ENCODE data around the gene NFATC4. TPM values are rescaled to one million over a fixed set of nuclear protein-coding genes. Genes with fewer than 3 reads are reported as not detected.
"Not testable (repeated sequence)": the region's sequence is repeated elsewhere in the genome, so short reads cannot be mapped to it uniquely, and the experiment has no call there.

Gene NFATC4
- total RNA-seq, 1 donor from 2014 or later, result 44.3 TPM

DNA sequence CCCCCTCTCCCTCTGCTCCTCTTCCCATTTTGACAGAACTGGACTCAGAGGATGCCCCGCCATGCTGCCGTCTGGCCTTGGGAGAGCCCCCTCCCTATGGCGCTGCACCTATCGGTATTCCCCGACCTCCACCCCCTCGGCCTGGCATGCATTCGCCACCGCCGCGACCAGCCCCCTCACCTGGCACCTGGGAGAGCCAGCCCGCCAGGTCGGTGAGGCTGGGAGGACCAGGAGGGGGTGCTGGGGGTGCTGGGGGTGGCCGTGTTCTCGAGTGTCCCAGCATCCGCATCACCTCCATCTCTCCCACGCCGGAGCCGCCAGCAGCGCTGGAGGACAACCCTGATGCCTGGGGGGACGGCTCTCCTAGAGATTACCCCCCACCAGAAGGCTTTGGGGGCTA lies 1.5 kb downstream of the NFATC4 start:
- Mint-ChIP-seq H3K4me3 (peak overlapping the region; percentile 87), H3K27ac (ENCODE audit: unreplicated experiment) (no peak overlapping the region), H3K36me3 (ENCODE audit: low read depth) (no peaks in the 10 kb centered on the region), H3K4me1 (peaks cover 27% of the 10 kb centered on the region), H3K9me3 (no peaks in the 10 kb centered on the region), H3K27me3 (ENCODE audit: low read depth) (peaks cover 18% of the 10 kb centered on the region)
- no peak for DNase-seq (ENCODE audit: low read depth, low spot score)
- TF ChIP-seq, protein P1, sequence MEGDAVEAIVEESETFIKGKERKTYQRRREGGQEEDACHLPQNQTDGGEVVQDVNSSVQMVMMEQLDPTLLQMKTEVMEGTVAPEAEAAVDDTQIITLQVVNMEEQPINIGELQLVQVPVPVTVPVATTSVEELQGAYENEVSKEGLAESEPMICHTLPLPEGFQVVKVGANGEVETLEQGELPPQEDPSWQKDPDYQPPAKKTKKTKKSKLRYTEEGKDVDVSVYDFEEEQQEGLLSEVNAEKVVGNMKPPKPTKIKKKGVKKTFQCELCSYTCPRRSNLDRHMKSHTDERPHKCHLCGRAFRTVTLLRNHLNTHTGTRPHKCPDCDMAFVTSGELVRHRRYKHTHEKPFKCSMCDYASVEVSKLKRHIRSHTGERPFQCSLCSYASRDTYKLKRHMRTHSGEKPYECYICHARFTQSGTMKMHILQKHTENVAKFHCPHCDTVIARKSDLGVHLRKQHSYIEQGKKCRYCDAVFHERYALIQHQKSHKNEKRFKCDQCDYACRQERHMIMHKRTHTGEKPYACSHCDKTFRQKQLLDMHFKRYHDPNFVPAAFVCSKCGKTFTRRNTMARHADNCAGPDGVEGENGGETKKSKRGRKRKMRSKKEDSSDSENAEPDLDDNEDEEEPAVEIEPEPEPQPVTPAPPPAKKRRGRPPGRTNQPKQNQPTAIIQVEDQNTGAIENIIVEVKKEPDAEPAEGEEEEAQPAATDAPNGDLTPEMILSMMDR (conservative IDR thresholded peaks at IDR 0.05), result no peak

DNA sequence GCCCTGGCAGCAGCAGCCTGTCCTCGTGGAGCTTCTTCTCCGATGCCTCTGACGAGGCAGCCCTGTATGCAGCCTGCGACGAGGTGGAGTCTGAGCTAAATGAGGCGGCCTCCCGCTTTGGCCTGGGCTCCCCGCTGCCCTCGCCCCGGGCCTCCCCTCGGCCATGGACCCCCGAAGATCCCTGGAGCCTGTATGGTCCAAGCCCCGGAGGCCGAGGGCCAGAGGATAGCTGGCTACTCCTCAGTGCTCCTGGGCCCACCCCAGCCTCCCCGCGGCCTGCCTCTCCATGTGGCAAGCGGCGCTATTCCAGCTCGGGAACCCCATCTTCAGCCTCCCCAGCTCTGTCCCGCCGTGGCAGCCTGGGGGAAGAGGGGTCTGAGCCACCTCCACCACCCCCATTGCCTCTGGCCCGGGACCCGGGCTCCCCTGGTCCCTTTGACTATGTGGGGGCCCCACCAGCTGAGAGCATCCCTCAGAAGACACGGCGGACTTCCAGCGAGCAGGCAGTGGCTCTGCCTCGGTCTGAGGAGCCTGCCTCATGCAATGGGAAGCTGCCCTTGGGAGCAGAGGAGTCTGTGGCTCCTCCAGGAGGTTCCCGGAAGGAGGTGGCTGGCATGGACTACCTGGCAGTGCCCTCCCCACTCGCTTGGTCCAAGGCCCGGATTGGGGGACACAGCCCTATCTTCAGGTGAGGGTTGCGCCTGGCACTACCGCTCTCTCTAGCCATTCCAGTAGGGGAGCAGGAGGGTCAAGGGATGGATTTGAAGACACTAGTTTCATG lies 2.1 kb downstream of the NFATC4 start:
- DNase-seq (ENCODE audit: low read depth, low spot score), result no peak
- TF ChIP-seq, protein P1 (conservative IDR thresholded peaks at IDR 0.05), result no peak
- peaks cover 27% of the 10 kb centered on the region for H3K4me1 Mint-ChIP-seq

DNA sequence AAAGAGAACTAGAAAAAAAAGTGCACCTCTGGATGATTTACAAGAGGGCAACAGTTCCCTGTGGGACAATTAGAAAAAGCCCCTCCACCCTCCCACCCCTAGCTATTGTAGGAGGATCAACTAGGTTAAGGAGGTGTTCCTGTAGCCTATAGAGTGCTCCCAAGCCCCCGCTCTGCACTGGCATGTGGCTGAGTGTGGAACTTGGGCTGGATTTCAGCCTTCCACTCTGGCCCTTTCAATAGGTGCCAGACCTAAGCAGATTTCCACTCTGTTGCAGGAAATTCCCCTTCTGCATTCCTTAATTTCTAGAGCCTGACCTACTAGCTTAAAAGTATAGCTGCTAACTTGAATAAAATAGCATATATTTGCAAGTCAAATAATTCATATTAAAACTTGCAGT lies 2.8 kb downstream of the NFATC4 start:
- no peak overlapping the region for H3K27ac Mint-ChIP-seq (ENCODE audit: unreplicated experiment)
- TF ChIP-seq, protein P1 (conservative IDR thresholded peaks at IDR 0.05), result no peak
- no peaks in the 10 kb centered on the region for H3K36me3 Mint-ChIP-seq (ENCODE audit: low read depth)
- H3K27me3 Mint-ChIP-seq (ENCODE audit: low read depth), result peaks cover 14% of the 10 kb centered on the region
- H3K9me3 Mint-ChIP-seq, result no peaks in the 10 kb centered on the region
- peak overlapping the region; percentile 45 for H3K4me3 Mint-ChIP-seq
- H3K4me1 Mint-ChIP-seq, result peaks cover 23% of the 10 kb centered on the region
- DNase-seq (ENCODE audit: low read depth, low spot score), result no peak

More for the DNA sequence above, 2.1 kb downstream of the NFATC4 start:
- Mint-ChIP-seq H3K27me3 (ENCODE audit: low read depth) (peaks cover 18% of the 10 kb centered on the region), H3K27ac (ENCODE audit: unreplicated experiment) (no peak overlapping the region), H3K9me3 (no peaks in the 10 kb centered on the region), H3K36me3 (ENCODE audit: low read depth) (no peaks in the 10 kb centered on the region), H3K4me3 (no peak overlapping the region)

DNA sequence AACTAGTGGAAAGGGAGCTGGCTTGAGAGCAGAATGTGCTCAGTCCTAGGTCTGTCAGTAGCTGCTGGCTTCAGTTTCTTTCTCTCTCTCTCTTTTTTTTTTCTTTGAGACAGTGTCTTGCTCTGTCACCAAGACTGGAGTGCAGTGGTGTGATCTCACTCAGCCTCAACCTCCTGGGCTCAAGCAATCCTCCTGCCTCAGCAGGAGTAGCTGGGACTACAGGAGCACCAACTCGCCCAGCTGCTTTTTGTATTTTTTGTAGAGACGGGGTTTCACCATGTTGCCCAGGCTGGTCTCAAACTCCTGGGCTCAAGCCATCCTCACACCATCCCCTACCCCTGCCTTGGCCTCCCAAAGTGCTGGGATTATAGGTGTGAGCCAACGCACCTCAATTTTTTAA lies 3.6 kb downstream of the NFATC4 start:
- H3K27ac Mint-ChIP-seq (ENCODE audit: unreplicated experiment); DNase-seq (ENCODE audit: low read depth, low spot score); H3K9me3 Mint-ChIP-seq; H3K36me3 Mint-ChIP-seq (ENCODE audit: low read depth): not testable (repeated sequence)
- peaks cover 10% of the 10 kb centered on the region for H3K27me3 Mint-ChIP-seq (ENCODE audit: low read depth)
- peak overlapping the region; percentile 45 for H3K4me3 Mint-ChIP-seq
- peaks cover 18% of the 10 kb centered on the region for H3K4me1 Mint-ChIP-seq

DNA sequence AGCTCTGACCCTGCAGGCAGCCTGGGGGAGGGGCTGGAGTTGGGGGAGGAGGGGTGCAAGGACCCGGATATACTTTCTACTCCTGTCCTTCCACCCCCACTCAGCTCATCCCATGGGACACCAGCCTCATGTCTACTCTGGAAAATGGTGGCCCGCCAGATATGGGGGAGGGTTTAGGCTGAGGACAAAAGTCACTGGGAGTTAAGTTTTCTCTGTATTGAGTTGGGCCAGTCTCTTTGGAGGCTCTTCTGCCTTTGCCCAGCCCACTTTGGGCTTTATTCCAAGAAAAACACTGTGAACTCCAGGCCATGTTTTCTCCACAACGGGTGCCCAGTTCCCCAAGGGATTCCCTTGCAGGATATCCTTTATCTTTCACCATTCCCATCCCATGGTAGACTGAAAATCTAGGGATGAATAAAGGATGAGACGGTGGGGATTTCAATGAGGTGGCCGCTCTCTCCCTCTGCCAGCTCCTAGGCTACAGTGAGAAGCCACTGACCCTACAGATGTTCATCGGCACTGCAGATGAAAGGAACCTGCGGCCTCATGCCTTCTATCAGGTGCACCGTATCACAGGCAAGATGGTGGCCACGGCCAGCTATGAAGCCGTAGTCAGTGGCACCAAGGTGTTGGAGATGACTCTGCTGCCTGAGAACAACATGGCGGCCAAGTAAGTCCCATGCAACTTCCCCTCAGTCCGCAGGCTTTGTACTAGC lies 4.9 kb downstream of the NFATC4 start:
- Mint-ChIP-seq H3K9me3 (no peaks in the 10 kb centered on the region), H3K4me1 (peaks cover 6% of the 10 kb centered on the region), H3K36me3 (ENCODE audit: low read depth) (no peaks in the 10 kb centered on the region), H3K27ac (ENCODE audit: unreplicated experiment) (no peak overlapping the region), H3K4me3 (no peak overlapping the region), H3K27me3 (ENCODE audit: low read depth) (no peaks in the 10 kb centered on the region)
- DNase-seq (ENCODE audit: low read depth, low spot score), result no peak
- TF ChIP-seq, protein P1 (conservative IDR thresholded peaks at IDR 0.05), result no peak

Measured in neural crest cell (in vitro differentiated cells).